GM12878 (cell line): ENCODE results near the gene FFAR3. TPM values are rescaled to one million over a fixed set of nuclear protein-coding genes. Genes with fewer than 3 reads are reported as not detected.

ENCODE experiments used
- ATAC-seq: fragments of 200-7000 bp; cut with Tn5 transposase; 3 replicates; pipeline ENCODE4 v1.9.1; 2020; ENCODE audit warnings: mild to moderate bottlenecking, moderate library complexity
- BruUV-seq: library from RNA; stranded (reverse); fragments of 400-500 nt; replicated peaks from 2 replicates; lab custom pipeline; 2021; lab: Mats Ljungman, UMichigan
- CTCF ChIA-PET: fragments of 300-600 bp; sonication (Branson Sonifier 250); formaldehyde crosslinking; extraction: SDS; loops from one replicate; lab custom pipeline; 2021; ENCODE audit warnings: inconsistent platforms; lab: Yijun Ruan, JAX
- POLR2A ChIA-PET: fragments of 350-600 bp; formaldehyde crosslinking; extraction: SDS; loops from one replicate; lab custom pipeline; 2021; ENCODE audit warnings: inconsistent platforms; lab: Charles Lee
- RAD21 ChIA-PET: fragments of 300-600 bp; sonication (Branson Sonifier 250); formaldehyde crosslinking; loops from one replicate; lab custom pipeline; 2023; ENCODE audit warnings: antibody characterized with exemption; ENCODE audit not compliant: unreplicated experiment; lab: Charles Lee
- SMC1A ChIA-PET: fragments of 300-600 bp; sonication (Branson Sonifier 250); formaldehyde crosslinking; loops from one replicate; lab custom pipeline; 2023; ENCODE audit not compliant: unreplicated experiment, uncharacterized antibody; lab: Charles Lee
- DNase-seq: peaks from one replicate; pipeline ENCODE4 v3.0.0-alpha.2; 2011; ENCODE audit warnings: low read depth, low spot score
- FAIRE-seq: peaks from 3 replicates; lab custom pipeline; 2011; peaks lifted over from hg19 to GRCh38; lab: Jason Lieb, UNC
- H2AFZ ChIP-seq: 2 replicates; pipeline ENCODE4 v1.6.0; 2011; ENCODE audit warnings: low read depth, low read length, control low read depth; ENCODE audit not compliant: control insufficient read depth
- H3K27ac ChIP-seq: 2 replicates; pipeline ENCODE4 v1.5.1; 2011; ENCODE audit warnings: control low read depth; ENCODE audit not compliant: control insufficient read depth, insufficient read depth
- H3K27me3 ChIP-seq, 2 experiments: replicated peaks in 1 of 2; 2 replicates each; pipeline versions ENCODE4 v1.6.0 to v1.6.1; 2011; ENCODE audit warnings: low read length in 1 of 2; ENCODE audit not compliant: control insufficient read depth in 2 of 2, insufficient read depth in 2 of 2
- H3K36me3 ChIP-seq, 2 experiments: 2 replicates each; pipeline ENCODE4 v1.5.1; 2011; ENCODE audit warnings: low read length in 1 of 2; ENCODE audit not compliant: control insufficient read depth in 2 of 2, insufficient read depth in 2 of 2
- H3K4me1 ChIP-seq: 2 replicates; pipeline ENCODE4 v1.6.1; 2011; ENCODE audit warnings: mild to moderate bottlenecking, low read length, moderate library complexity, mixed read lengths; ENCODE audit not compliant: control insufficient read depth, insufficient read depth
- H3K4me2 ChIP-seq: 2 replicates; pipeline ENCODE4 v1.6.0; 2011; ENCODE audit warnings: control low read depth; ENCODE audit not compliant: control insufficient read depth, insufficient read depth
- H3K4me3 ChIP-seq: fragments of 200-600 bp; sonication (generic); 2 replicates; pipeline ENCODE4 v1.5.1; 2016
- H3K79me2 ChIP-seq: 2 replicates; pipeline ENCODE4 v1.6.0; 2011; ENCODE audit warnings: low read length; ENCODE audit not compliant: control insufficient read depth, insufficient read depth
- H3K9ac ChIP-seq: 2 replicates; pipeline ENCODE4 v1.8.0; 2011; ENCODE audit warnings: low read length, control low read depth, mixed read lengths; ENCODE audit not compliant: control insufficient read depth, insufficient read depth
- H3K9me3 ChIP-seq: replicated peaks from 3 replicates; pipeline ENCODE4 v1.5.1; 2011; ENCODE audit warnings: mild to moderate bottlenecking, low read length; ENCODE audit not compliant: control insufficient read depth, insufficient read depth
- H4K20me1 ChIP-seq: 2 replicates; pipeline ENCODE4 v1.6.0; 2011; ENCODE audit not compliant: control insufficient read depth, insufficient read depth
- CBX5 ChIP-seq: sonication (generic); IDR thresholded peaks from 2 replicates; pipeline ENCODE4 v1.6.1; 2016; ENCODE audit warnings: low read depth, moderate library complexity, mild to moderate bottlenecking, inconsistent platforms
- DPF2 ChIP-seq: fragments of 450-650 bp; IDR thresholded peaks from 2 replicates; pipeline ENCODE4 v1.6.1; 2017; ENCODE audit warnings: mild to moderate bottlenecking
- EED ChIP-seq: sonication (generic); IDR thresholded peaks from 2 replicates; pipeline ENCODE4 v1.6.1; 2016; ENCODE audit warnings: antibody characterized with exemption, low read depth
- ESRRA ChIP-seq: IDR thresholded peaks from 2 replicates; pipeline ENCODE4 v1.6.1; 2012; ENCODE audit warnings: mild to moderate bottlenecking, low read length, improper control_type of control experiment
- FOS ChIP-seq: IDR thresholded peaks from 3 replicates; pipeline ENCODE4 v1.6.1; 2011; ENCODE audit warnings: borderline replicate concordance; ENCODE audit not compliant: insufficient read length; ENCODE audit errors: extremely low read depth
- FOXM1 ChIP-seq: IDR thresholded peaks from 2 replicates; pipeline ENCODE4 v1.6.1; 2012; ENCODE audit warnings: low read depth, mild to moderate bottlenecking, inconsistent platforms, low read length, moderate library complexity
- HDGF ChIP-seq: fragments of 450-650 bp; IDR thresholded peaks from 2 replicates; pipeline ENCODE4 v1.6.1; 2016; ENCODE audit warnings: antibody characterized with exemption
- RB1 ChIP-seq: fragments of 450-650 bp; formaldehyde crosslinking; IDR thresholded peaks from 2 replicates; pipeline ENCODE4 v1.6.1; 2017; ENCODE audit warnings: mild to moderate bottlenecking, borderline replicate concordance
- SKIL ChIP-seq: fragments of 450-650 bp; IDR thresholded peaks from 2 replicates; pipeline ENCODE4 v1.6.1; 2017; ENCODE audit warnings: mild to moderate bottlenecking, low read depth, inconsistent platforms; ENCODE audit not compliant: poor library complexity, severe bottlenecking
- ZNF622 ChIP-seq: fragments of 450-650 bp; IDR thresholded peaks from 2 replicates; pipeline ENCODE4 v1.6.1; 2017; ENCODE audit warnings: mild to moderate bottlenecking, inconsistent platforms
- WGBS: methylation state at CpG from one replicate; pipeline ENCODE4 v1.1.6; 2016; ENCODE audit warnings: low lambda C conversion rate; ENCODE audit not compliant: insufficient replicate concordance, insufficient coverage; ENCODE audit errors: missing lambda C conversion rate; 5-methylcytosine and 5-hydroxymethylcytosine counted together
- in situ Hi-C: fragments of 300-500 bp; cut with MboI; formaldehyde crosslinking; loops from 9 replicates; pipeline ENCODE4 v1.14.3; 2018; ENCODE audit warnings: mixed read lengths
- intact Hi-C: fragments of 100-400 bp; cut with micrococcal nuclease; formaldehyde crosslinking; loops from one replicate; pipeline ENCODE4 v1.14.2; 2022; ENCODE audit not compliant: unreplicated experiment
- polyA plus RNA-seq, 11 experiments: library from polyadenylated mRNA; depleted of rRNA in 4 of 11; unstranded in 6 of 11; stranded (reverse) in 5 of 11; fragments of >200 nt; fragmentation: Nextera tagmentation in 4 of 11; fragmentation: Illumina TruSeq in 1 of 11; extraction: Ambion mirVana in 4 of 11; extraction: Trizol in 1 of 11; gene quantifications; 1 replicate in 1 of 11; 2 replicates in 10 of 11; pipeline versions ENCODE4 v1.2.1 to v1.2.3, GENCODE V29; 2011 to 2016; ENCODE audit warnings: inconsistent platforms in 2 of 11, missing spikeins in 2 of 11, low read depth in 1 of 11
- total RNA-seq, 4 experiments: library from RNA; depleted of rRNA in 3 of 4; stranded (reverse); fragments of >200 nt in 3 of 4; fragmentation: Illumina TruSeq in 1 of 4; extraction: Trizol in 1 of 4; gene quantifications; 2 replicates each; pipeline versions ENCODE4 v1.2.1 to v1.2.3, GENCODE V29; 2013 to 2021

FFAR3 gene
- total and polyA plus RNA-seq, 10 of the 15 experiments (the other 5 are each of a cell fraction or from before 2014, with no cell fraction given), result 0.15 to 0.18 TPM; not detected in 8

- Histone ChIP-seq H3K4me1 (no peaks in the 10 kb centered on the region), H3K9ac (no peak overlapping the region), H3K4me2 (no peak overlapping the region), H3K79me2 (no peaks in the 10 kb centered on the region), H2AFZ (no peak overlapping the region), H3K9me3 (no peaks in the 10 kb centered on the region), H3K36me3 (no peaks in the 10 kb centered on the region; a peak in 1 of 4 replicates), H3K27me3 (no peaks in the 10 kb centered on the region), H4K20me1 (no peaks in the 10 kb centered on the region), H3K27ac (no peak overlapping the region), H3K4me3 (no peak overlapping the region)
- POLR2A ChIA-PET, result interaction anchor here (0.6 to 1.3 kb wide), 2 partner anchors 18 to 19 kb away, joined by 3 read pairs; no protein-coding TSS in a partner anchor
- WGBS, result 63% methylated on average over 7 of the region's 7 CpGs
- SMC1A ChIA-PET, result interaction anchor here (1.8 kb wide), 1 partner anchor 14 kb away, joined by 4 read pairs; no protein-coding TSS in a partner anchor
- intact Hi-C loops (loop anchor here (5.0 kb wide), 1 partner anchor 38 kb away; the partner anchor contains the start of gene FFAR1), in situ Hi-C loops (no loop called here)
- TF ChIP-seq FOXM1 (no peak), RB1 (no peak), ESRRA (no peak), EED (no peak), DPF2 (no peak), HDGF (no peak), ZNF622 (no peak), FOS (no peak), CBX5 (no peak), SKIL (no peak)
- no peak for DNase-seq
- BruUV-seq, result no TSS peak
- RAD21 ChIA-PET, result interaction anchor here (0.9 kb wide), 1 partner anchor 14 kb away, joined by 3 read pairs; no protein-coding TSS in a partner anchor
- no peak for ATAC-seq
- FAIRE-seq, result no peak
- CTCF ChIA-PET, result interaction anchor here (1.0 to 1.4 kb wide), 3 partner anchors 11 to 44 kb away, joined by 3 to 4 read pairs (median 3); no protein-coding TSS in a partner anchor
Measured at GRCh38 chr19:35308910-35309309, 49.4 kb upstream of the FFAR3 start.
